ENCODE results near the gene PLA2G15.
"Not testable (repeated sequence)": the region's sequence is repeated elsewhere in the genome, so short reads cannot be mapped to it uniquely, and the experiment has no call there.

The PLA2G15 gene

GRCh38 chr16:68281368-68282063 is 36.3 kb downstream of the PLA2G15 start:
- no peak for FAIRE-seq

- no peak for FAIRE-seq
Measured at GRCh38 chr16:68282064-68282452, 36.9 kb downstream of the PLA2G15 start.

DNA sequence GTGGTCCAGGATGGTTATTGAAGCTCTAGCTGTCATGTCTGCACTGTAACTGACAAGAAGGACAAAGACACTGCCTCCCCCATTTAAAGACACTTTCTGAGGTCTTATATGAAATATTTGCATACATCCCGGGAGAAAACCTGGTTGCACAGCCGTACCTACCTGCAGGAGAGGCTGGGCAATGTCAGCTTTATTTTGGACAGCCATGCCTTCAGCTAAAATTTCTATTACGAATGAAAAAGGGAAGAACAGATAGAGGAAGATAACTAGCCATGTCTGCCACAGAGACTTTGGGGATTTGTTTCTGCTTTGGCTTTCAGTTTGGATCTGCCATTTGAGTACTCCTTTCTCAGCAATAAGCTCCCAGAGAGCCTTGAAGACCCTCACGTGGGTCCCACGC is 38.2 kb downstream of the PLA2G15 start:
- no peak for FAIRE-seq

DNA sequence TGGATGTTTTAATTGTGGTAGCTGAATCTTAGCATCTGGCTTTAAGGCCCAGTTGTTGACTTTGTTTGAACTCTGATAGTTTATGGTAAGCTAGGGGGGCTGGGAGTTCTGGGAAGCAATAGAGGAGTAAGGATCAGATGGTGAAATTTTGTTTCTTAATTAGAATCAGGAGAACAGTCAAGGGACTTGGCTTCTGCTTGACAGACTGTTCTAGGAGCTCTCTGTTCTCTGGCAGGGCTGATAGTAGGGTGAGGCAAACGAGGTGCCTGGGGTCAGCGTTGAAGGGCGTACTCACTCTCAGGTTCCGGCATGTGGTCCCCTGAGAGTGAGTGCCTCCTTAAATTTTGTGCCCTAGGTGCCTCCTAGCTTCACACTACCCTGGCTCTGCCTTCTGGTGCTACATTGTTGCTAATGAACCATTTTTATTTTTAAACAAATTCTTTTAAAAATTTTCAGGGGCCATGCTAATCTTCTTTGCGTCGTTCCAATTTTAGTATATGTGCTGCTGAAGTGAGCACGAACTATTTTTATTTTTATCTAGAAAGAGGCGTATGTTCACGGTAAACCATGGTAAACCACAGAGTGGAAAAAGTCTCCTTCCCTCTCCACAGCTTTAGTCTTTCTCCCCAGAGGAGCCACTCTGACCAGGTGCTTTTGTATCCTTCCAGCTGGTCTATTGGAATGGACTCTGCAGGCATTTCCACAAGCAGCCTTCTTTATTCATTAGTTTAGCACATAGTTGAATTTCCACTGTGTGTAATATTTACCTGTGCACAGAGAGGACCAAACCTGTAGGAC is 38.8 kb downstream of the PLA2G15 start:
- FAIRE-seq, result no peak

DNA sequence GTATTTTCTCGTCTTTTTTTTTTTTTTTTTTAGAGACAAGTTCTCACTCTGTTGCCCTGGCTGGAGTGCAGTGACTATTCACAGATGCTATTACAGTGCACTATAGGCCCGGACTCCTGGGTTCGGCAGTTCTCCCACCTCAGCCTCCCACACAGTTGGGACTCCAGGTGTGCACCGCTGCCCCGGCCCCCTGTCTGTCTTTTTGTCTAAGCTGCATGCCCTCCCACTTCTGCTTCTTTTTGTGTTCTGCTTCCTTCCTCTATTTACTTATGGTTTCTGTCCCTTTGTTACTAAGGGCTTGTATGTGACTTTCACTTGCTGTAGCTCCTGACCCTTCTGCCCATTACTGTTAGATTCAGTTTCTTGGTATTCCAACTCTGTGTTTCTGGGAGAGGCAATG is 39.7 kb downstream of the PLA2G15 start:
- FAIRE-seq, result no peak

DNA sequence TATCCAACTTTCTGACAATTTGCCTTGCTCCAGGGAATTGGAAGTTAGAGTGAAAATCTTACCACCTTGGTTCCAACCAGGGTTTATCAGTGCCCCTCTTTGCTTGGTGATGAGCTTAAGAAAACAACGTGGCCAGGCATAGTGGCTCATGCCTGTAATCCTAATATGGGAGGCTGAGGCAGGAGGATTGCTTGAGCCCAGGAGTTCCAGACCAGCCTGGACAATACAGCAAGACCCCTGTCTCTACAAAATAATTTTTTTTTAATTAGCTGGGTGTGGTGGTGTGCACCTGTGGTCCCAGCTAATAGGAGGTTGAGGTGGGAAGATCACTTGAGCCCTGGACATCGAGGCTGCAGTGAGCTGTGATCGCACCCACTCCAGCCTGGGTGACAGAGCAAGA is 40.5 kb downstream of the PLA2G15 start:
- FAIRE-seq, result no peak

GRCh38 chr16:68286153-68287074 is 41.2 kb downstream of the PLA2G15 start:
- FAIRE-seq, result no peak

- no peak for FAIRE-seq
Measured at GRCh38 chr16:68287276-68288251, 42.4 kb downstream of the PLA2G15 start.

DNA sequence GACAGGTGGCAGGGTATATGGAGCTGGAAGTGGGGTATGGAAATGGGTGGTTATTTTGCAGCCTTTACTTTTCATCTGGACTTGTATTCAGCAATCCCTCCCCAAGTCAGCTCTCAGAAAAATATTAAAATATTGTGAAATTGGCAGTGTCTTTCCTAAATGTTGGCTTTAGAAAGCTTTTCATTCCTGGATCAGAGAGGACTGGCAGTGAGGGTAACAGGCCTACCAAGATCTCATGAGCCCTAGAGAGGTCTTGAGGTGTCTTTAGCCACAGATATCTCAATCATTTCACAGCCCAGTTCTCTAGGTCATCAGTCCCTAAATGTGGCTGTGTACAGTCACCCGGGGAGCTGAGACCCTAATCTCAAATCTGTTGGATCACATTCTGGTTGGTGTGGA is 43.1 kb downstream of the PLA2G15 start:
- FAIRE-seq, result no peak

DNA sequence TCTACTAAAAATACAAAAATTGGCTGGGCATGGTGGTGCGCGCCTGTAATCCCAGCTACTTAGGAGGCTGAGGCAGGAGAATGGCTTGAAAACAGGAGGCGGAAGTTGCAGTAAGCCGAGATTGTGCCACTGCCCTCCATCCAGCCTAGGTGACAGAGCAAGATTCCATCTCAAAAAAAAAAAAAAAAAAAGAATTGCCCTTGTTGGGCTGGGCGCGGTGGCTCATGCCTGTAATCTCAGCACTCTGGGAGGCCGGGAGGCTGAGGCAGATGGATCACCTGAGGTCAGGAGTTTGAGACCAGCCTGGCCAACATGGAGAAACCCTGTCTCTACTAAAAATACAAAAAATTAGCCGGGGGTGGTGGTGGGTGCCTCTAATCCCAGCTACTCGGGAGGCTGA is 43.6 kb downstream of the PLA2G15 start:
- not testable (repeated sequence) for FAIRE-seq

DNA sequence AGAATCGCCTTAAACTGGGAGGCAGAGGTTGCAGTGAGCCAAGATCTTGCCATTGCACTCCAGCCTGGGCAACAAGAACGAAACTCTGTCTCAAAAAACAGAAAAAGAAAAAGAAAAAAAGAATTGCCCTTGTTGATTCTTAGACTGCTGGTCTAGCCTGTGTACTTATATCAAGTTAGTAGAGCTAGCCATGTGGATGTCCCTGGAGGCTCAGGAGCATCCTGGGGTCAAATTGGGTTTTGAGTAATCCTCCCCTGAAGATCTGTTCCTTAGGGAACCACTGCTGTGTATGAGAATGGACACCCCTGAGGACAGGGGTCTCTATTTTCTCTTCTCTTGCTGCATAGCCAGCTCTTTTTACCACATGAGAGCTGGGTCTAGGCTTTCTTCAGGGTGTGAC is 44.0 kb downstream of the PLA2G15 start:
- no peak for FAIRE-seq

DNA sequence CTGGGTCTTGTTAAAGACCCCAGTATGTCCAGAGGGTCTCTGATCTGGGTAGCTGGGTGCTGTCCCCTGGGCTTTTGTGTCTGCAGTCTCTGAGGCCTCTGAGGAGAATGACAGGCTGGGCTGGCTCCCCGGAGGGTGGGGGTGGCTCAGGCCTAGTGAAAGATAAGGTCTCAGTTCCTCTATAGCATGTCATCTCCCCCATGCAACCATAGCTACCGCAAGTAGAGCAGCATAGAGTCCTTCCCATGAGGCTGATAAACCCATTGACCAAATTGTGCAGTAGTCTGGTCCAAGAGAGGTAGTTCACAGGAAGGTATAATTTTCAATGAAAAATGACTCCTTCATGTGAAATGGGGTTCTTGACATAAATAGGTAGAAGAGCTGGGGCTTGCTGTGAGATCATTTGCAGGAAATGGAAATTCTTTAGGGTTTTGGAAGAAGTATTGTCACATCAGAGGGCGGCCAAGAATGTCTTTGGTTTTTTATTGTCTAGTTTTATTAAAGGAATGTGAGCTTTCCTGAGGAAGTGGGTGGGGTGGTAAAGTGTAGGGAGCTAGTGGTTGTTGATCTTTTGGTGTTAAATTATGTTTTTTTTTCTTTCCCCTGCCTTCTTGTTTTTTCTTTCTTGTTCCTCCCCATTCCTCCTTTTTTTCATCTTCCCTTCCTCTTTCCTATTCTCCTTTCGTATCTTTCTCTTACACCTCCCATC is 44.6 kb downstream of the PLA2G15 start:
- no peak for FAIRE-seq

GRCh38 chr16:68290450-68290849 is 45.3 kb downstream of the PLA2G15 start:
- no peak for FAIRE-seq

- no peak for FAIRE-seq
Measured at GRCh38 chr16:68291227-68291626, 46.1 kb downstream of the PLA2G15 start.

GRCh38 chr16:68292425-68292824 is 47.3 kb downstream of the PLA2G15 start:
- FAIRE-seq, result no peak

GRCh38 chr16:68296291-68296690 is 51.1 kb downstream of the PLA2G15 start:
- no peak for FAIRE-seq

GRCh38 chr16:68296693-68297092 is 51.5 kb downstream of the PLA2G15 start:
- no peak for FAIRE-seq

GRCh38 chr16:68297908-68298307 is 52.7 kb downstream of the PLA2G15 start:
- no peak for FAIRE-seq

DNA sequence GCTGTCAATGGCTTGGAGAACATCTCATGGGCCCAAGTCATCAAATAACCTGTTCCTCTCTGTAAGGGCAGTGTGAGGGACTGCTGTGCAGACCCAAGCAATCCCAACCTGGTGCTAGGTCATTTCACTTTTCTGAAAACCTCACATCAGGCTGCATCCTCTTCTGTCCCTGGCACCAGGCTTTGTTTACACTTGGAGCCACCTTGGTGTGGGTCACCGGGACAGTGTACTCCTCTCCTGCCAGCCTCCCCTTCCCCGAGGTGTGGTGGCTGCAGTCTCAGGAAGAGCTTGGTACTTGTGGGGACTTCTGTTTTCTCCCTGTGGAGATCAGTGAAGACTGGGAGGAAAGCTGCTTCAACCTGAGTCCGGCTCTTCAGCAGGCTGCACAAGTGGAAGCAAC is 53.1 kb downstream of the PLA2G15 start:
- FAIRE-seq, result no peak

GRCh38 chr16:68298907-68299561 is 53.9 kb downstream of the PLA2G15 start:
- no peak for FAIRE-seq

Measured in TTC549 (cell line).